Measurements from ENCODE around the gene ABCD1.
"Not testable (repeated sequence)": the region's sequence is repeated elsewhere in the genome, so short reads cannot be mapped to it uniquely, and the experiment has no call there.

The ABCD1 gene

GRCh38 chrX:153724252-153725038 lies at the start of gene ABCD1, which contains the start of gene BCAP31:
Gene ABCD1, plus strand, starts transcription at chrX:153724856. Its CDS starts 411 bp downstream, at chrX:153725267.
Gene BCAP31, minus strand, starts transcription at chrX:153724387. Its CDS starts 1,143 bp downstream, at chrX:153723244.
- DNase-seq (ENCODE audit: low read depth in 3 of 3, low spot score in 1 of 3) = peak; percentile 70 to 80 (median 78)

- no peak for DNase-seq (ENCODE audit: low read depth in 3 of 3, low spot score in 1 of 3)
Observed at GRCh38 chrX:153681175-153681574, 43.5 kb upstream of the ABCD1 start.

- not testable (repeated sequence) for DNase-seq (ENCODE audit: low read depth in 3 of 3, low spot score in 1 of 3)
Observed at GRCh38 chrX:153683486-153683885, 41.2 kb upstream of the ABCD1 start.

GRCh38 chrX:153684467-153685155 lies 40.0 kb upstream of the ABCD1 start:
- DNase-seq (ENCODE audit: low read depth in 3 of 3, low spot score in 1 of 3) = no peak

- no peak for DNase-seq (ENCODE audit: low read depth in 3 of 3, low spot score in 1 of 3)
Observed at GRCh38 chrX:153685156-153685536, 39.5 kb upstream of the ABCD1 start.

GRCh38 chrX:153685751-153686696 lies 38.6 kb upstream of the ABCD1 start:
- DNase-seq (ENCODE audit: low read depth in 3 of 3, low spot score in 1 of 3) = no peak

GRCh38 chrX:153686711-153687110 lies 37.9 kb upstream of the ABCD1 start:
- no peak for DNase-seq (ENCODE audit: low read depth in 3 of 3, low spot score in 1 of 3)

- peak in 1 of 3 donors; percentile 20 for DNase-seq (ENCODE audit: low read depth in 3 of 3, low spot score in 1 of 3)
Observed at GRCh38 chrX:153687121-153688039, 37.3 kb upstream of the ABCD1 start, which contains the start of gene SLC6A8. Gene SLC6A8, plus strand, starts transcription at chrX:153687926. Its CDS starts 649 bp downstream, at chrX:153688575.

- no peak for DNase-seq (ENCODE audit: low read depth in 3 of 3, low spot score in 1 of 3)
Observed at GRCh38 chrX:153688071-153688470, 36.6 kb upstream of the ABCD1 start.

GRCh38 chrX:153688506-153688905 lies 36.1 kb upstream of the ABCD1 start:
- no peak for DNase-seq (ENCODE audit: low read depth in 3 of 3, low spot score in 1 of 3)

- DNase-seq (ENCODE audit: low read depth in 3 of 3, low spot score in 1 of 3) = no peak
Observed at GRCh38 chrX:153688911-153689590, 35.6 kb upstream of the ABCD1 start.

GRCh38 chrX:153689654-153690465 lies 34.8 kb upstream of the ABCD1 start:
- DNase-seq (ENCODE audit: low read depth in 3 of 3, low spot score in 1 of 3) = no peak

GRCh38 chrX:153690466-153690865 lies 34.2 kb upstream of the ABCD1 start:
- DNase-seq (ENCODE audit: low read depth in 3 of 3, low spot score in 1 of 3) = no peak

- DNase-seq (ENCODE audit: low read depth in 3 of 3, low spot score in 1 of 3) = not testable (repeated sequence)
Observed at GRCh38 chrX:153691032-153691827, 33.4 kb upstream of the ABCD1 start.

GRCh38 chrX:153692003-153692402 lies 32.7 kb upstream of the ABCD1 start:
- DNase-seq (ENCODE audit: low read depth in 3 of 3, low spot score in 1 of 3) = no peak

- no peak for DNase-seq (ENCODE audit: low read depth in 3 of 3, low spot score in 1 of 3)
Observed at GRCh38 chrX:153692611-153693156, 32.0 kb upstream of the ABCD1 start.

Data from stimulated activated CD4-positive, alpha-beta T cell treated with anti-CD3 and anti-CD28 coated beads, TNF-alpha, amount 100 ng/mL, for 1 hour (primary cell).